Panc1 (cell line): ENCODE data around the gene ALDH1A1.

Experiments used
- CTCF ChIP-seq: fragments of 450-650 bp; IDR thresholded peaks from 2 replicates; pipeline ENCODE4 v1.5.1; 2017; ENCODE audit warnings: mild to moderate bottlenecking
- POLR2AphosphoS5 ChIP-seq: IDR thresholded peaks from 2 replicates; pipeline ENCODE4 v1.6.1; 2012; ENCODE audit warnings: mild to moderate bottlenecking, low read depth, low read length, moderate library complexity

- no peak for TF ChIP-seq CTCF
- no peak for TF ChIP-seq POLR2AphosphoS5
These were observed 49.8 kb downstream of the ALDH1A1 start for GRCh38 chr9:72903103-72903502.
